ENCODE data around the gene SLC30A5.

Gene SLC30A5

DNA sequence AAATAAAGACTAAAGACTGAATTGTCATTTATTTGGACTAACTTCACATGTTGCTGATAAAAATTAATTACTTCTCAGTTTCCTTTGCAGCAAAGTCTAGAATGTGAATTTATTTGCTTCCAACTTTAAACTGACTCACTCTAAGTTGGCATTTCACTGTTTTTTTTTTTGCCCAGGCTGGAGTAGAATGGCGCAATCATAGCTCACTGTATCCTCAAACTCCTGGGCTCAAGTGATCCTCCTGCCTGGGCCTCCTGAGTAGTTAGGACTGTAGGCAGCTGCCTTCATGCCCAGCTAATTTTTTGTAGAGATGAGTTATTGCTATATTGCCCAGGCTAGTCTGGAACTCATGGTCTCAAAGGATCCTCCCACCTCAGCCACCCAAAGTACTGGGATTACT lies 76.7 kb downstream of the SLC30A5 start:
- DNase-seq, result no peak

- DNase-seq, result no peak
Observed at GRCh38 chr5:69170969-69171368, 77.2 kb downstream of the SLC30A5 start.

Measured in NCI-H1694 (cell line).